Endothelial cell of umbilical vein (primary cell): ENCODE results near the gene MOCS1.

Source experiments
- EZH2 ChIP-seq: IDR thresholded peaks from 2 replicates; pipeline ENCODE4 v1.6.1; 2012; ENCODE audit warnings: borderline replicate concordance, low read depth, mild to moderate bottlenecking, moderate library complexity, low read length, inconsistent platforms; ENCODE audit not compliant: severe bottlenecking
- JUN ChIP-seq: IDR thresholded peaks from 2 replicates; pipeline ENCODE4 v1.6.1; 2011; ENCODE audit warnings: borderline replicate concordance, low read depth; ENCODE audit not compliant: insufficient read length, insufficient read depth
- POLR2A ChIP-seq: IDR thresholded peaks from 2 replicates; pipeline ENCODE4 v1.6.1; 2012; ENCODE audit warnings: low read depth, mild to moderate bottlenecking, control low read depth, low read length
- TF ChIP-seq, protein P1 (sequence below), 2 donors: IDR thresholded peaks; 1 replicate in 1 of 2; 2 replicates in 1 of 2; pipeline ENCODE4 v1.5.1; 2011; ENCODE audit warnings: low read length in 2 of 2, mild to moderate bottlenecking in 2 of 2, moderate library complexity in 2 of 2, control low read depth in 1 of 2, inconsistent platforms in 1 of 2, low read depth in 1 of 2; ENCODE audit not compliant: insufficient read depth in 1 of 2; ENCODE audit errors: extremely low read depth in 1 of 2

DNA sequence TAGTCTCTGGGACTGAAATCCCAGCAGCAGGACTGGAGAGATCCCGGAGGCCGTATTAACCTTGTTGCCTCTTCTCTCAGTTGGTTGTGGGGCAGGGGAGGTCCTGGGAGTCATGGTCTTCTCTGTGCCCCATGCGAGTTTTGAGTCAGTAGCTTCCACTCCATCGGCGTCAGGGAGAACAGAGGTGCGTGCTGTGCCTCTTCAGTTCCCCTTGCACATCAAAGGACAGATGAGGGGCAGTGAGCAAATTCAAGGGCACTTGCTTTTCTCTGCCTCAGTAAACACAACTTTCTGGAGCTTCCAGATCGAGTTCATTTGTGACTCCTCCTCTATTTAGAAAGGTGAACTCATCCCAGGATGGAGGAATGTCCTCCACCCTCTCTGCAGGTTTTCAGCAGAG lies 48.6 kb downstream of the MOCS1 start:
- TF ChIP-seq JUN (no peak), POLR2A (no peak), EZH2 (no peak)
- TF ChIP-seq, protein P1, sequence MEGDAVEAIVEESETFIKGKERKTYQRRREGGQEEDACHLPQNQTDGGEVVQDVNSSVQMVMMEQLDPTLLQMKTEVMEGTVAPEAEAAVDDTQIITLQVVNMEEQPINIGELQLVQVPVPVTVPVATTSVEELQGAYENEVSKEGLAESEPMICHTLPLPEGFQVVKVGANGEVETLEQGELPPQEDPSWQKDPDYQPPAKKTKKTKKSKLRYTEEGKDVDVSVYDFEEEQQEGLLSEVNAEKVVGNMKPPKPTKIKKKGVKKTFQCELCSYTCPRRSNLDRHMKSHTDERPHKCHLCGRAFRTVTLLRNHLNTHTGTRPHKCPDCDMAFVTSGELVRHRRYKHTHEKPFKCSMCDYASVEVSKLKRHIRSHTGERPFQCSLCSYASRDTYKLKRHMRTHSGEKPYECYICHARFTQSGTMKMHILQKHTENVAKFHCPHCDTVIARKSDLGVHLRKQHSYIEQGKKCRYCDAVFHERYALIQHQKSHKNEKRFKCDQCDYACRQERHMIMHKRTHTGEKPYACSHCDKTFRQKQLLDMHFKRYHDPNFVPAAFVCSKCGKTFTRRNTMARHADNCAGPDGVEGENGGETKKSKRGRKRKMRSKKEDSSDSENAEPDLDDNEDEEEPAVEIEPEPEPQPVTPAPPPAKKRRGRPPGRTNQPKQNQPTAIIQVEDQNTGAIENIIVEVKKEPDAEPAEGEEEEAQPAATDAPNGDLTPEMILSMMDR (IDR thresholded peaks at IDR 0.05; ENCODE audit: extremely low read depth in 1 of 2, insufficient read depth in 1 of 2, low read depth in 1 of 2, low read length in 2 of 2), result no peak
